GM18858 (cell line): Measurements from ENCODE around the gene PTPRF.
"Not testable (repeated sequence)": the region's sequence is repeated elsewhere in the genome, so short reads cannot be mapped to it uniquely, and the experiment has no call there.

Experiments used
- ATAC-seq: cut with Tn5 transposase; IDR thresholded peaks from one replicate; pipeline ENCODE4 v1.9.1; 2021; ENCODE audit not compliant: unreplicated experiment

PTPRF gene

DNA sequence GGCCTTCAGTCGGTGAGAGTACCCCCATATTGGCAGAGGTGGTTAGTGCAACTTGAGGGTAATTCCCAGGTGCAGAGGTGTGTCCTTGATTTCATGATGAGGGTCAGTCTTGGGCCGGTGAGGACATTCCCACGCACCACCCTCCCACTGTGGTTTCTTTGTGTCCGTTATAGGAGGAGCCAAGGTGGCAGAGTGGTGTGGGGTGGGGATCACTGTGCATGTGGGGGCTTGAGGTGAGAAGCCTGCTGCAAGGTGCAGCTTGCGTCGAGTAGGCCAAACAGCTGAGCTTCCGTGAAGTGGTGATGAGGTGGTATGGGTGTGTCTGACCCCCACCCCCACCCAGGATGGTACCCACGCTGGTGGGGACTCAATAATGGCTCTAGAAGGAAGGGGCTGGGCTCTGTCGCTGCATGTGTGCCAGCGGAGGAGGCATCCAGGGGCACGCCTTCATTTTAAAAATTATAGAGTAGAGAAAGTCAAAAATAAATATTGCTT, 6.2 kb downstream of the PTPRF start:
- ATAC-seq = no peak

DNA sequence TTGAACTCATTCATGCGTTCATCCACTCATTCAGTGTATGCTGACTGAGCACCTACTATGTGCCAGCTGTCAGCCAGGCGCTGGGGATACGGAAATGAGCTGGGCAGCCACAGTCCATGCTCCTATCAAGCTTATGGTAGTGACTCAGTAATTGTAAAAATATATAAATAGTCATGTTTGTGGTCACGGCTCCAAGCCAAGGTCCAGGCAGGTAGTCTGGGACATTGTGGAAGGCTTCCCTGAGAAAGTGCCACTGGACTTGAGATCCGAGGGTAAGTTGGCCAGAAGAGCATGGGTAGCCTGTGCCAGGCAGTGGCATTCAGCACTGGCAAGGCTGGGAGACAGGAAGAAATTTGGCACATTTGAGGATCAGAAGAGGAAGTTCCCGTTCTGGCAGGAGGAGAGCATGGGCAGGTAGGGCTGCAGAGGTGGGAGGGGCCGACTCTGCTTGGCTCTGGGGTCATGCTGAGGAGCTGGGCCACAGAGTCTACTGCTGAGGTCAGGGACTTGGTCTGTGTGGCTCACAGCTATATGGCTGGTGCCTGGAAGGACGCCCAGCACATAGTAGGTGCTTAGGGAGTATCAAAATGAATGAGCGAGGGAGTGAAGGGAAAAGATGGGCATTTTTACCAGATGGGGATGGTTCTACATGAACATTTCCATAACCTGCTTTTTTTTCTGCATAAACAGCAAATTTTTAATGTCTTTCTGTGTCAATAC, 6.9 kb downstream of the PTPRF start:
- ATAC-seq = no peak

DNA sequence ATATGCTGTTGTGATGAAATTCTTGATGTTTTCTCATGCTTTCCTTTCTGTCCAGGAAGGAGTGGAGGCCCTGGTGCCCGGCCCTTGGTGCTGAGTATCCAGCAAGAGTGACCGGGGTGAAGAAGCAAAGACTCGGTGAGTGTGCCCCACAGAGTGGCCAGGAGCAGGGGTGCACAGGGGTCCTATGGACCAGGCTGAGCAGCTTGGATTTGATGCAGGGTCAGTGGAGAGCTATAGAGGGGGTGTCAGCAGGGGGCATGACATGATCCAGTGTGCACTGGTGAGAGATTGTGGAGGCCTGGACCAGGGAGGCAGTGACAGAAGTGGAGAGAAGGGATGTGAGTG, 7.4 kb downstream of the PTPRF start:
- no peak for ATAC-seq

DNA sequence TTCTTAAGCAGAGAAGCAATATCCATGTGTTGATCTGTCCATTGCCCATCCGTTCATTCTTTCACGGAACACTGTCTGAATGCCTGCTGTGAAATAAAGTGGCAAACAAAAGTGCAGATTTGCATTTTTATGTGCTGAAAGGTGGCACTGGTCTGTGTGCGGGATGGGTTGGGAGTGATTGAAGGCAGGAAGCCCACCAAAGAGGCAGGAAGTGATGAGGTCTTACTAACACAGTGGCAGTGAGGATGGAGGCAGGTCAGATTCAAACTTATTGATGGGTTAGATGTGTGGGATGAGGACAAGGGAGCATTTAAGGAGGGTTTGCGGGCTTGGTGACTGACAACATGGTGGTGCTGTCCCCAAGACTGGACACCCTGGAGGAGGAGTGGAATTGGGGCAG, 8.3 kb downstream of the PTPRF start:
- no peak for ATAC-seq

DNA sequence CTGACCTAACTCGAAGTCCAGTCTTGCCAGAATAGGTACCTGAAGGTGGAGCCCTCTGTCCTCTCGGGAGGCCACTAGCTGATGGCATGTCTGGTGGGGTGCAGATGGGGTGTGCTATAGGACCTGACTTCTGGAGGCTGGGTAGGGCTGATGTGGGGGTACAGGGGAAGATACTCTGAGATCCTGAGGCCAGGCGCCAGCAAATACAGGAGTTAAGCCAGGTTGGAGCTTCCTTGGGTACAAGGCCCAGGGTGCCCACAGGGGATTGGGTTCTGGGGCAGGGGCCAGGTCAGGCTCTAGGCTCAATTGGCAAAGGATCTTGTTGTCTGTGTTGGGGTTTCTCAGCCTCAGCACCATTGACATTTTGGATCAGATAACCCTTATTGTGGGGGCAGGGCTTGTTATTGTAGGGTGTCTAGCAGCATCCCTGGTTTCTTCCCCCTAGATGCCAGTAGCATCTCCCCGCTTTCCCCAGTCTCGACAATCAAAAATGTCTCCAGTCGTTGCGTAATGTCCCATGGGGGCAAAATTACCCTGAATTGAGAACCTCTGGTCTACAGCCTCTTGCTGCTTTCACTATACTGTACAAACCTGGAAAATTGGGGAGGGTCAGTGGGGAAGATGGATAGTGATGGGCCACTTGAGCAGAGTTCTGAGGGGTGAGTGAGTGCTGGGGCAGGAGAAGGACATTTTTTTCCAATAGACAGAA, 9.2 kb downstream of the PTPRF start:
- no peak for ATAC-seq

DNA sequence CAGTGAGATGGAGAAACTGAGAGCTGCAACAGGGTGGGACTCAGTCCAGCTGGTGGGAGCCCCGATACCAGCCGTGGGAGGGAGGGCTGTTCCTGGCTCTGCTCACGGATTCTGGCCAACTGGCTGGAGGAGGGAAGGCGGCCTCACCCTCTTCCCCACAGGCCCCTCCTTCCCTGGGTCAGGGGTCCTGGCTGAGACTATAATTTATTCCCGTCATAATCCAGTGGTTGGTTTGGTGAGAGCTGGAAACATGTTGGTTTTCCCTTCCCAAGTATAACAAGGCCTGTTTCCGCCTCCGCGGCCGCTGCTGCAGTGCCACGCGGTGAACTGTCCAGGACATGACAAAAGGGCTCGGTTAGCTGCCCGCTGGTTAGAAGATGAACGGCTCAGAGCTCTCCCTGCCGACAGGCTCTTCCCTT, 10.0 kb downstream of the PTPRF start:
- no peak for ATAC-seq

DNA sequence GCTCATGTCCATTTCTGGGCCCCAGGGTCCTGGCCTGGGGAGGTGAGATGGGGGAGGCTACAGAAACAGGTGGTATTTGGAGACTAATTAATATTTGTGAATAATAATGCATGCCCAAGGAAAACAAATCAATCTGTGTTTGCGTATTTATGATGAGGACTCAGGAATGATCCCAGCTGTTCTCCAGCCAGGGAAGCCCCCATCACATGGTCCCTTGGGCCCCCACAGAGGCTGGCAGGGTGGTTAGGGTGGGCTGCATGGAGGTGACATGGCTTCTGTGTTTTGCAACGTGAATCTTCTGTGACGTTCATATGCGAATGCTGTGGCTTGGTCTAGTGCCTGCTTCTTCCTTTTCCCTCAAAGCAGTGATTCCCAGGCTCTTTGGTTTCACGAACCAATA, 10.5 kb downstream of the PTPRF start:
- no peak for ATAC-seq

DNA sequence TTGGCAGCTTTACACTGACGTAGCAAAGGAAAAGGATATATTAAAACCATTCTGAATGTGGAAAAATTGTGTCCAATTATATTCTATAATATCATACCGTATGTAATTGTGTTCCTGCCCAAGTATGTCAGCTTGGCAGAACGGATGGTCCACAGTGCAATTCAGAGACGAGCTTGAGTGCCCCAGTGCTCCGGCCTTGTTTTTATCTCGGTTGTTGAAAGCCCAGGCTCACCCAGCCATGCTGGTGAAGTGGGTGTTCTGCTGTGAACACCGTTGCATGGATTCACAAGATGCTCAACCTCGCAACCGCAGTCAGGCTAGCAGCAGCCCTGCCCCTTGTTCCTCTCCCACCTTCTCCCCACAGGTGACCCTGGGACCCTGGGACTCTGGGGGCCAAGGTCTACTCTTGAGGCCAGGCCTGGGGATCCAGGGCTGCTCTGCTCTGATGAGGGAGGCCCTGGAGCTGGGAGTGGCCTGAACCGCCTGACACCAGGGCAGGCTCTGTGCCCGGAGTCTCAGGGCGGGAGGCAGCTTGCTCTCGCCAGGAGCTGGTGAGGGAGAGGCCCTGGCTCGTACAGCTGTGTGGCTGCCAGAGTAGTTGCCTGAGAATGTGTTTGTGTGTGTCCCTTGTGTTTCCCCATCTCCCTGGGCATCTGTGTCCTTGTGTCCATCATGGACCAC, 11.2 kb downstream of the PTPRF start:
- no peak for ATAC-seq

DNA sequence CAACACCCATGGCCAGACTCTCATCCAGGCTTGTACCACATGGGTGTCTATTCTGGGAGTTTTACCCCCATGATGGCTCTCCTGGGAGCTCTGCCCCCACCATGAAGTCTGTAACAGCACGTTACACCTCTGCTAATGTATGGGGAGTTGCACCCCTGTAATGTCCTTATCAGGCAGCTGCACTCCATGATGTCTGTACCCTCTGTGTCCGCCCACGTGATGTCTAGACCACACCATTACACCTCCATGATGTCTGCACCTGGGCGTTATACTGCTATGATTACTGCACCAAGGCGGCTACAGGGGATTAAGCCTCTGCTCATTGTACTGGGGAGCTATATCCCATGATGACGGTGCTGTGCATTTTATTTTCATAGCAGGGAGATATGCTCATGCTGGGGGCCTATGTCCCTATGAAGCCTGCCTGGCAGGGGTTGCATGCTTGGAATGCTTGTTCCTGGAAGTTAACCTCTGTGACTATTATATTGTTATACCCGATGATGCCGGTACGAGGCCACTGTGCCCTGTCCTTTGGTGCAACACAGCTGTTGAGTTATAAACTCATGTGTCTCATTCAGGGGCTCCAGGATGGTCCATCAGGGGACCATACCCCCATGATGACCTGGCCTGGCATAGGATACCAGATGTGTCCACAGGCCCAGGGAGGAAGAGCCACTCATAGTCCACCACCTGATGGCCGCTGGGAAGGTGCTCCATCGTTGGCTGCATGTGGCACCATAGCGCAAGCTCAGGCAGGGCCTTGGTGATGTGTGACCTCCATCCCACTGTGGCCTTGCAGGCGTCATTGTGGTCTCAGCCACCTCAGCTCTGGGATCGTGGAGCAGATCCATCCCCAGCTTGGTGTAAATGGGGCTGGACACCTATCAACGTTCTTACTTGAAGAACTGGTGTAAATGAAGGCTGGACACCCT, 12.1 kb downstream of the PTPRF start:
- ATAC-seq = no peak

DNA sequence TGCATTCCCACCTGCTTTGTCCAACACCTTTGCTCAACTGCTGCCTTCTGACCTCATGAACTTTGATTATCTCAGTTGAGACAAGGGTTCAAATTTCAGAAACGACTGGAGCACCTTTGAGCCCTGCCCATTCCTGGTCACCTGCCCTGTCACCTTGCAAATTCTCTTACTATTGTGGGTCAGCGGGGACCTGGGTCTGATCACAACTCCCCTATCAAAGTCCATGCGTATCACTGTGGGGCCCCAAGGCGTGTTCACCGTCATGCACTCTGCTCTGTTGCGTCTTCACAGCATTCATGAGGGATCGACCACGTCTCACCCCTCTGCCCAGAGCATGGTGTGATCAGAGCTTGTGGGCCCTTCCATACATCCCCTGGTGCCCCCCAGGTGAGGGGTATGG, 12.9 kb downstream of the PTPRF start:
- no peak for ATAC-seq

DNA sequence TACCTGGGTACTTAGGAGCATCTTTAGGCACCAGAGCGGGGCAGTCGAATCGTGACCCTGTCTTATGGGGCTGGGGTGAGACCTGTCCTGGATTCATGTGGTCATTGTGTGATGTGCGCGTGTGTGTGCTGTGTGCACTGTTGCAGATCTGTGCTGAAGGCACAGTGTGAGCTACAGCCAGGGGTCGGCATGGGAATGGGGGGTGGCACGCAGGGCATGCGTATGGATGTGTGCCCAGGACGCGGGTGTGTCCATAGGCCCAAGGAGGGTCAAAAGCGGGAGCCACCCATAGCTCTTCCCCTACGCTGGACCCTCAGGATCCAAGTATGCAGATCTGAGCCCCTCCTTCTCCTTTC, 14.6 kb downstream of the PTPRF start:
- ATAC-seq = no peak

DNA sequence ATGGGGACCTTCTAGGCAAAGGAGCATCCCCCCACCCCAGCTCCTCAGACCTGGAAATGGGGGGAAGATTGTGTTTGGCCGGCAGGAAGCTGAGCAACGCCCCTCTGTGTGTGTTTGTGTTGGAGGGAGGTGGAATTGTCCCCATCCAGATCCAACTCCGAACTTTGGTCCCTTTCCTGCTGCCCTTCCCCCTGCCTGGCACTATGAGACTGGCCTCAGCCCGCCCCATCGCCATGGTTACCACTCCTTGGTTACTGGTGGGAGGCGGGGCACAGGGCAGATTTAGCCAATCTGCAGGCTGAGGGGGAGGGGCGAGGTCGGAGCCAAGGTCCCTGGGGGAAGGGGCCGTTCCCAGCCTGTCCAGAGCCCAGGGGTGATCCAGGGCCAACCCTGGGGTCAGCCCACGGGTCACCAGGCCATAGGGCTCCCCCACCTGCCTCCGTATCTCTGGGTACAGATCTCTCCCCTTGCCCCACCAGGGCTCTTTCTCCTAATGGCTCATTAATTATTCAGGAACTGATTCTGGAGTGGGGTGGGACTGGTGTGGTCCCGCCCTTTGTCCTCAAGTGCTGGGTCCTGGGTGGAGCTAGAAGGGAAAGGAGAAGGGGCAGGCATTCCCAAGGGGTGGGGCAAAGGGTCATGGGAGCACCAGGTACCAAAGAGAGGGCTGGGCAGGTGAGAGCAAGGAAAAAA, 15.2 kb downstream of the PTPRF start:
- no peak for ATAC-seq

DNA sequence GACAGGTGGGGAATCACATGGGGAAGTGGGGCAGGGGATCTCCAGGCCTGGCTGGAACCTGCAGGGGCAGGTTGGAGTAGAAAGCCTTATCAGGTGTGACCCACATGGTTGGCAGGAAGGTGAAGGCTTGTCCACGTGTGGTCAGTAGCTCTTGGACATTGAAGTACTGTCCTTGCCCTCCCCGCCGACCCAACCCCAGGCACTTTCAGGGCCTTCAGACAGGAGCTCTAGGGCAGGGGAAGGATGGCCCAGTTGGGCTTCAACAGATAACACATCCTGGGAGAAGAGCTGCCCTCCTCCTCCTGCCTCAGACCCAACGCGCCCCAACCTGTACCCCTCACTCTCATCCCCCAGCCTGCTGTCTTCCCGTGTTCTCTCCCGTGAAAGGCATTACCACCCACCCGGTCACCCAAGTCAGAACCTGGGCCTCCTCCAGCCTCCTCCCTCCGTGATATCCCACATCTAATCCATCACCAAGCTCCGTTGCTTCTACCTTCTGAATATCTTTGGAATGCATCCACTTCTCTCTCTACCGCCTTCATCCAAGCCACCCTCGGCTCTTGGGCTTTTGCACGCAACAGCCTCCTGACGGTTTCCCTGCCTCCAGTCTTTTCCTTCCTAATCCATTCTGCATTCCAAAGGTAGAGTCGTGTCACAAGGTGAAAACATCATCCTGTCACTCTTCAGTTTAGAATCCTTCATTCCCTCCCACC, 15.9 kb downstream of the PTPRF start:
- ATAC-seq = no peak

DNA sequence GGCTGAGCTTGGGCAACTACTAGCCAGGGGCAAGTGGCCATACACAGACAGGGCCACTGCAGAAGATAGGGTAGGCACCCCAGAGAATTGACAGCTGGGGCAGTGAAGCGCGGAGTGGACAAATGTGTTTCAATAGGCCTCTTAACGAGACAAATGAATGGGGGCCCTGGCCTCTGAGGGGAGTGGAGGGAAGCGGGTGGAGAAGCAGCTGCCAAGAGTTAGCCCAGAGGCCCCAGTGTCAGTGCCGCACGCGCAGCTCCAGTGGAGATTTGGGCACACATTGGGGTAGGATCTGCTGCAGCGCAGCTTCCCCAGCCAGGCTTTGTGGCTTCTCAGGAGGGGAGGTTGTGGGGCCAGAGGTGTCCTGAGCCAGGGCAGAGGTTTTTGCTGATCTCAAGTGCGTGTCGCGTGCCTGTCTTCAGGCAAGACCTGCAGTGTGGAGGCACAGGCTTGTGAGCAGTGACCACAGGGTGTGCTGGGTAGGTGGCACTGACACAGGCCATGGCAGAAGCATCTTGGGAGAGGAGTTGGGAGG, 16.9 kb downstream of the PTPRF start:
- no peak for ATAC-seq

DNA sequence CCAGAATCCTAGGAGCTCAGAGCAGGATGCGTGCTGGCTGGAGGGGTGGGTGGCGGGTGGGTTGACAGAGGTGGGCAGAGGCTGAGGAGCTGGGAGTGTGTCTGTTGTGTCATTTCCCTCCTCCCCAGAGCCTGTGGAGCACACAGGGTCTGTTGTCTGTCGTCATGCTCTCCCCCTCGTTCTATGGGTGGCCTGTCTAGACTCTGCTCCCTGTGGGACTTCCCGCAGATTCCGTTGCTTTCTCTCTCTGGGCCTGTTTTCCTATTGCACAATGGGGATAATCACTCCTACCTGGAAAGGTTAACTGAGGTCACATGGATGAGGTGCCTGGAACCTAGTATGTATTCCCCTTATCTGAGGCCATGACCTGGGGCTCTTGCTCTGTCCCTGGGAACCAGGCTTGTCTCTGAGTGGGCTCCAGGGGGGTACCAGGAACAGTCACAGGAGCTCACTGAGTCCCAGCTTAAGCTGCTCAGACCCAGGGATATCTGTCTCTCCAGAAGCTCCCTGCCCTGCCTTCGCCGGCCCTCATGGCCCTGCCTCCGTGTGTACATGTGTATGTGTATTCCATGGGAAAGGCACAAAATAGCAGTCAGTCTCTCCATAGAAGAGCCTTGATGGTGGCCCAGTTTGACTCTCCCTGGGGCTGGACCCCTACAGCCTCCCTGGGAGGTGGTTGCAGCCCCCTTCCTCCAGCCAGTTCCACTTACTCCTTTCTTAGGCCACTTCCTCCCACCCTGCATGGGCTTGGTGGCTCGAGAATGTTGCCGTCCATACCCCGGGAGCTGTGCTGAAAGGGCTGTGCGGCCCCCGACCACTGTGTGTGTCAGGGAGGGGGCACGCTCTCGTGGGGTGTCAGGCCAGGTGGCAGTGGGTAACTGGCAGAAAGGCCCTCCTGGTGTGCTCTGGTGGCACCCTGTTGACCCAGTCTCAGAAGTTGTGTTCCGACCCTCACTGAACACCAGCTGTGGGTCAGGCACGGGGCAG, 17.9 kb downstream of the PTPRF start:
- ATAC-seq = no peak

DNA sequence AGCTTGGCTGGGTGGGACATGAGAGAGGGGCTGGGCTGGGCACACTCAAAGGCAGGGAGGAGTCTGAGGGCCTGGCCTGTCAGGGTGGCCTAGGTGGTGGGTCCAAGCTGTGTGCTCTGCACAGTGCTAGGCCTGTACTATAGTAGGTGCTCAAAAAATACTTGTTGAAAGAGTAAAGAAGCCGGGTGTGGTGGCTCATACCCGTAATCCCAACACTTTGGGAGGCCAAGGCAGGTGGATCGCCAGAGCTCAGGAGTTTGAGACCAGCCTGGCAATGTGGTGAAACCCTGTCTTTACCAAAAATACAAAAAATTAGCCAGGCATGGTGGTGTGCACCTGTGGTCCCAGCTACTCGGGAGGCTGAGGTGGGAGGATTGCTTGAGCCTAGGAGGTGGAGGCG, 18.7 kb downstream of the PTPRF start:
- not testable (repeated sequence) for ATAC-seq

DNA sequence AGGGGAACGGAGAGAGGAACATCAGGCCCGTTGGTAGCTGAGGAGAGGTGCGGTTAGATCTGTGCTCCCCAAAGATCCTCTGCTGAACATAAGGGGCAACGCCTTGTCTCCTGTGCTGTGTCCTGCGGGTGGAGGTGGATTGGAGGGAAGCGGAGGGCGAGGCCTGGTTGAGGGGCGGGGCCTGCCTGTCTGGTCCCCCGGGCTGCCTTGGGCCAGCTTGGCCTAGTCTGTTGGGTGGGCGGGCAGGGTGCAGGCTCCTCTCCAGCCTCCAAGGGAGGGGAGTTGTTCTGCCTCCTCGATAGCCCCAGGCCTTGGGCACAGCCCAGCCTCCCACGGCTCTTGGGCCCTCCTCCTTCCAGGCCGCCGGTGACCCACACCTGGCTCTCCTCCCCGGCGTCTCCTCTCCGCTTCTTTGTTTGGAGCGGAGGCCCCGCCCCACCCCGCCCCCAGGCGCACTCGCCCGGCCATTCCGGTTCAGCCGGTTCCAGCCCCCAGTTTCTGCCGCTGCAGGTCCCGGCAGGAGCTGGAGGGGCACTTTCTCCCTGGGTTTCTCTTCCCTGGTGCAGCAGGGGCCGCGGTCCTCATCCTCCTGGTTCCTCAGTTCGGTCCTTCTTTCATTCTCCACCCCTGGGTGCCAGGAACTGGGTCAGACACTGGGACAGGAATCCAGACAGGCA, 19.4 kb downstream of the PTPRF start:
- no peak for ATAC-seq
